H54 (cell line): ENCODE data around the gene VPS52.

Experiments used
- DNase-seq: peaks from one replicate; pipeline ENCODE4 v3.0.0; 2011; ENCODE audit warnings: low spot score, mixed read lengths; ENCODE audit not compliant: insufficient read length
- FAIRE-seq: peaks from 3 replicates; lab custom pipeline; 2011; peaks lifted over from hg19 to GRCh38; lab: Jason Lieb, UNC
- POLR2A ChIP-seq: IDR thresholded peaks from 2 replicates; pipeline ENCODE4 v1.6.1; 2011; ENCODE audit warnings: low read depth, mild to moderate bottlenecking, low read length

Gene VPS52

DNA sequence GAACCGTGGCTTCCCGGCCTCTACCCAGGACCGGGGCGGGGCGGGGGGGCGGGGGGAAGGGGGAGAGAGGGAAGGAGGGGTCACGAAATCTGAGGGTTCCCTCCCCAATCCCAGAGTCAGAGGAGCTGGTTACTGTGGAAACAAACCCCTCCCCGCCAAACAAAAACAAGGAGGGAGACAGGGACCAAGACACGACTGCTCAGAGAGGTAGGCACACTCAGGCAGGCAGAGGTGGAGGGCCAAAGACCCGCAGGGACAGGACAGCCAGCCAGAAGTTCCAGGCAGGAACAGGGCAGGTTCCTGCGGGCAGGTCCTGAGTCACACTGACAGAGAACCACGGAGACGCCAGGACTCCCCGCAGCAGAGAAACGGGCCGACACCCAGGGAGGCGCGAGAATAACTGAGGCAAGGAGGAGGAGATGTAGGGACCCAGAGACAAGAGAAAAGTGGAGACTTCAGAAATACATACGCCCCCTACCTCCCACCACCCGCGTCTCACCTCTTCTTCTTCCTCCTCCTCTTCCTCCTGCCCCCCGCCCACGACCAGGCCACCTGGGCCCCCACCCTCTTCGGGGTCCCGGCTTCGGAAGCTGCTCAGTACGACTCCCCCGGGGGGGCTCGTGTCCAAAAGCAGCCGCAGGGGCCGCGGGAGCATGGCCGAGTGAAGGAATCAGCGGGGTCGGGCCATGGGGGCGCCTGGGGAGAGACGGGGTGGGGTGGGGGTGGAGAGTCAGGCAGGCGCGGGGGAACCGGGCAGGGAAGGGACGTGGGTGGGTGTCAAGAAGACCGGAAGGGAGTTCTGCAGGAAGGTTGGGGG, 26.5 kb upstream of the VPS52 start:
- peak; percentile 59; the same call in 1 of the 2 replicates for TF ChIP-seq POLR2A
- FAIRE-seq: no peak
- DNase-seq: peak; percentile 81

DNA sequence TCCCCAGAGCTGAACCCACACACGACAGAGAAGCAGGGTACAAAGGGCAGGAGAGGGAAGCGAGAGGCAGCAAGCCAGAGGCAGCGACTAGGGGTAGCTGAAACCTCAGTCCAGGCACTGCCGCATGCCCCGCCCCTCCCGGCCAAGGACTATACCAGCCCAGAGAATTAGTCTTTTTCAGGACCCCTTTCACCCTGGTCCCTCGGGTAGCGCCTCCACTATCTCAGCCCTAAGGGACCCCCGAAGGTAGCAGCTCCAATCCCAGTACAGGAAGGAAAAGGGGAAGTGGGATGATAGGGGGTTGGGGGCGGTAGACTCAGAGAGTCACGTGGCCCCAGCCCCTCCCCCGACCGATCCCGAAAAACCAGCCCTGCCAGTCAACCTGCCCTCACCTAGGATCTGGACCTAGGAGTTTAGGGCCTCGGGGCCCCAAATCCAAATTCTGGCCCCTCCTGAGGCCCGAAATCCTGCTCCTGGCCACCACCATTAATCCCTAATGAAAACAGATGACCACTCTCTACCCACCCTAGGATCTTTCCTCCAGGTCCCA, 25.8 kb upstream of the VPS52 start:
- no peak for DNase-seq
- TF ChIP-seq POLR2A: no peak
- no peak for FAIRE-seq

DNA sequence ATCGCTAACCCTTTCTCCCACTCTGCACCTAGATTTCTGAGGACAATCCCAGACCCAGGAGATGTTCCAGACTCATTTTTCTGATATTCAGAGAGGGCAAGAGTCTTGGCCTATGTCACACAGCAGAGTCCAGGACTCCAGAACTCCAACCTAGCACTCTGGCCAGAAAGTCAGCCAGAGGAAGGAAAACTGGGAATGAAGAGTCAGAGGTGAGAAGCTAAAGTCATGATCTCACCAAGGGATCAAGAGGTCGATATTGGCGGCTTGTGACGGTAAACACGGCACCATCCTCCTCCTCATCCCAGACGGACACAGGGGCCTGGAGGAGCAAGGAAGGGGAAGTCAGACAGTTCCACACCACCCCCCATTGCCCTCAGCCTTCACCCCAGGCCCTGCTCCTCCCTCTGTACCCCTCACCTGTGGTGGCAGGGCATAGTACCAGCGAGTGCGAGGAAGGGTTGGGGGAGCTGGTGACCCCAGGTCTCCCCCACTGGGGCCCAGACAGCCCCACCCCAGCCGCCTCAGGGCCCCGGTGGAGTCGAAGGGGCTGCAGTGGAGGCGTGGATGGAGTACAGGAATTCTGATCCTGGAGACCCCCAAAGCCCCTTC, 25.2 kb upstream of the VPS52 start:
- TF ChIP-seq POLR2A: no peak
- FAIRE-seq (no peak), DNase-seq (no peak)

GRCh38 chr6:33295621-33296369, 24.1 kb upstream of the VPS52 start:
- no peak for FAIRE-seq
- no peak for DNase-seq
- no peak for TF ChIP-seq POLR2A

- DNase-seq: no peak
- FAIRE-seq: no peak
- TF ChIP-seq POLR2A: no peak
Measured at GRCh38 chr6:33294086-33294823, 22.6 kb upstream of the VPS52 start.

DNA sequence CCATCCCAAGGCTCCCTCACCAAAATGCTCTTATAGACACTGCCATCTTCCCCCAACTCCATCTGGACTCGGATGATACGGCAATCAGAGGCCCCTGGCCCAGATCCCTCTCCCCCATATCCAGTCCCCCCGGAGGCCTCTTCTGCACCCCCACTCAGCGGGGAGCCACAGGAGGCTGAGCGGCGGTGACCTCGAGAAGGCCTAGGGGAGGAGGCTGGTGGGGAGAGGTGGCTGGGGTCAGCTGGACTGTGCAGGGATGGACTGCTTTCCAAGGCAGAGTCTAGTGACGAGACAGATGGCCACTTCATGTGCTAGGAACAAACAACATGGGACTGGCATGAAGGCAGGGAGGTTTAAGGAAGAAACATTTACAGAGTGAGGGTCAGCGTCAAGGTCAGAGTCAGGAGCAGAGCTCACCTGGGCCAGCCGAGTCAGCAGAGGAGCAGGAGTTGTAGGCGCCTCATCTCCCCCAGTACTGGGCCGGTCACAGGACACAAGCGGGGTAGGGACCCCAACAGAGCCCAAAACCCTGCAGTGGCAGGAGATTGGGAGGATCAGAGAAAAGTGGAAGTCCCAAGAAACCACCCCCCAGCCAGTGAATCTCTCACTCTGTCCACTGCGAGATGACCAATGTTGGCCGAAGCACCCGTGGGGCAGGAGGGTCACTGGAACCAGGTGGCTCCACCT, 21.5 kb upstream of the VPS52 start:
- no peak for TF ChIP-seq POLR2A
- no peak for FAIRE-seq
- no peak for DNase-seq

GRCh38 chr6:33290459-33290858, 18.8 kb upstream of the VPS52 start:
- no peak for DNase-seq
- no peak for FAIRE-seq
- no peak for TF ChIP-seq POLR2A

DNA sequence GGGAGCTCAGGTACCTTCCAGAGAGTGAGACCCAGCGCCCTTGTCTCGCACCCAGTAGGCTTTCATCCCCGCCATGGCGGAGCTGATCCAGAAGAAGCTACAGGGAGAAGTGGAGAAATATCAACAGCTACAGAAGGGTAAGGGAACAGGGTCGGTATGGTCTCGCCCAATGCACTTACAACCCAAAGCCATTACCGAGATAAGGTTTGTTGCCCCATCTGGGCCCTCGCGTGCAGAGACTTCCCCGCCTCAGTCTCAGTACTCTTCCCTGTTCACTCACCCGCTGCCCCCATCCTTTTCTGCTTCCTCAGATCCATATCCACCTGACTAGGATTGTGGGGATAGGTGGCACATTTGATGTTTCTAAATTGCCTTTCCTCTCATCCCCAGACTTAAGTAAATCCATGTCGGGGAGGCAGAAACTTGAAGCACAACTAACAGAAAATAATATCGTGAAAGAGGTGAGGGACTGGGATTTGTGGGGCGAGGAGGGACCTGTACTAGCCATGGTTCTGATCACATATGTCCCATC, 18.2 kb upstream of the VPS52 start:
- DNase-seq: no peak
- no peak for TF ChIP-seq POLR2A
- FAIRE-seq: no peak

DNA sequence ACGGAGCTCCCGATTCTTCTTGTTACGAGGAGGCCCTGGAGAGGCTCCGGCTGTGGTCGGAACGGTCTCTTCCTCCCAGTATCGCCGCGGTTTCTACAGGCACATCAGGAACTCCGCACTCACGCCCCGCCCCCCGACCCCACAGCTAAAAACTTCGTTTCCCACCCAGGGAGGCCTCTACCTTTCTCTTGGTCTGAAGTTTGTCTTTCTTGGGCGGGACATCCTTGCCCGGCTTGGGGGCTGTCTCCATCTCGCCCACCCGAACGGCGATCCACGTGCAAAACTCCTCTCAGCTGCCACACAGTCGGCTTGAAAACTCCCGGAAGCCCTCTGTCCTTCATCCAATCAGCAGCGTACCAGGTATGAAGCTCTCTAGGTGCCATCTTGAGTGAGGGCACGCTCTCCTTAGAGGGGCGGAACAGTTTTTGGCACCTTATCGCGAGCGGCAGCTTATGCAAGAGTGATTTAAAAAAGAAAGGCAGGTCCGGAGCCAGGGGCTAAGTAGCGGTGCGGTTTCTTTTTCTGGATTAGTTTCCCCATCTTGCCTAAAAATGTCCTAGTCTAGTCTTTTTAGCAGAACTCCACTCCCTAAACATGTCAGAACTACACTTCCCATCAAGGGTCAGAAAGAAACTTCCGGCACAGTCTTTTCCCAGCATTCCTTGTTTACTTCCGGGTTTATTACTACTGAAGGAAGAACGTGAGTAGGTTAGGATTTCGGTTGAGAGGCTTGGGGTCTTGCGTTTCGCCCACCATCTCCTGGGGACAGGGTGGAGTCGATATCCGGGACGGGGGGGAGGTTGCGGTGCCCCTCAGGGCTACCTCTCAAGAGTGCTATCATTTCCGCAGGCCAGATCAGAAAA, 17.5 kb upstream of the VPS52 start, which contains the start of the genes PFDN6 and WDR46:
Gene PFDN6, plus strand, starts transcription at position 681 of the 863 bp plus-strand sequence. CDS start 256 bp downstream, outside the sequence.
Gene WDR46, minus strand, starts transcription at position 319 of the 863 bp plus-strand sequence. Its CDS starts 69 bp downstream, at position 250.
- peak; percentile 34; the same call in 1 of the 2 replicates for TF ChIP-seq POLR2A
- FAIRE-seq (no peak), DNase-seq (peak; percentile 85)

DNA sequence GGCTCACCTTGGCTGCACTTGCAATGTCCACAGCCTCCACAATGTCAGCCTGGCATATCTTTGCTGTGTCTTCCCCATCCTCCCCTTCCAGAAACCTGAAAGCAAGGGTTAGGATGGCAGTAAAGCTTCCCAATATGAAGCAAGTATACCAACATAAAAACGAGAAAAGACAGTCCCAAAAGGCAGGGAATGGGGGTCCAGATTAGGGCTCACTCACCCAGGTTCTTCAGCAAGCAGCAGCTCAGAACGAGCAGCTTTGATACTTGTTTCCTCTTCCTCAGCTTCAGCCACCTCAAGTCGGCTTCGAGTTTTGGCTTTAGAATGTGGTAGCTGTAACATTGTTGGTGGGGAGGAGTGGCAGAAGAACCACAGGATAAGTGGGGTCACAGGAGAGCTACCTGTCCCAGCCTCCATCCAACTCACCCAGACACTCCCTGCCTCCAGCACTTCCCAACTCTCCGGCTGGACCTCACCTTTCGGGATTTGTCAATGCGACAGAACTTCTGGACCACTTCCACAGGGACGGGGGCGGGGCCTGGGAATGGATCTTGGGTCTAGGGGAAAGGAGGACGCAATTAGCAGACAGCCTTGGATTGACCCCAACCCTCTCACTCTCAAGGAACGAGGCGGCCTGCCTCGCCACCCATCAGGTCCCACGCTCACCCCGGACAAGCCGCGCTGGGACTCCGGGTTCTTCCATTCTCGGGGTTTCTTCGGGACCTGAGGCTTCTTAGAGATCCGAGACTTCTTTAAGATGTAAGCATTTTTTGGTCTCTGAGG, 16.7 kb upstream of the VPS52 start:
- no peak for DNase-seq
- no peak for TF ChIP-seq POLR2A
- FAIRE-seq: no peak
